ENCODE data around the gene ADH1A. TPM values are rescaled to one million over a fixed set of nuclear protein-coding genes. Genes with fewer than 3 reads are reported as not detected.
"Not testable (repeated sequence)": the region's sequence is repeated elsewhere in the genome, so short reads cannot be mapped to it uniquely, and the experiment has no call there.

Gene ADH1A
- total RNA-seq, 1 experiment from 2014 or later: not detected

- no peak for DNase-seq (ENCODE audit: low spot score)
These were observed 9.5 kb downstream of the ADH1A start for GRCh38 chr4:99281261-99281660.

GRCh38 chr4:99276417-99276816 is 14.4 kb downstream of the ADH1A start:
- no peak for DNase-seq (ENCODE audit: low spot score)

DNA sequence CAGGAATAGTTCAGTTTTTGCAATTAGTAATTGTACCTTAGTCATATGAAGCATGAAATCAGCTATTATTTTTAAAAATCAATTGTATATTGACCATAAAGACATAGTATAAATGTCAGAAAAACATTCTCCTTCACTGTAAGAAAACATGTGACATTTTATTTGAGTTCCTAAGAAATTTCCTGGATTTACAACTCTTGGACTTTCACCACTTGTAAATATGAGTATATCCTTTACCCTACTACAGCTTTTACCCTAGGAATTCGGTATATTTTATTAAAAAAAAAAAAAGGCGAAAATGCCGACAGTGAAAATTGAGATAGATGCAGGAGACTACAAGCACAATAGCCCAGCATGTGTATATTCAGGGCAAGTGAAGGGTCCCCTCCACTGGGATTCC is 14.9 kb downstream of the ADH1A start:
- no peak for DNase-seq (ENCODE audit: low spot score)

- DNase-seq (ENCODE audit: low spot score): no peak
These were observed 15.7 kb downstream of the ADH1A start for GRCh38 chr4:99275050-99275449.

GRCh38 chr4:99273704-99274103 is 17.1 kb downstream of the ADH1A start:
- no peak for DNase-seq (ENCODE audit: low spot score)

GRCh38 chr4:99264927-99265326 is 25.9 kb downstream of the ADH1A start:
- DNase-seq (ENCODE audit: low spot score): no peak

- DNase-seq (ENCODE audit: low spot score): no peak
These were observed 38.0 kb downstream of the ADH1A start for GRCh38 chr4:99252746-99253145.

DNA sequence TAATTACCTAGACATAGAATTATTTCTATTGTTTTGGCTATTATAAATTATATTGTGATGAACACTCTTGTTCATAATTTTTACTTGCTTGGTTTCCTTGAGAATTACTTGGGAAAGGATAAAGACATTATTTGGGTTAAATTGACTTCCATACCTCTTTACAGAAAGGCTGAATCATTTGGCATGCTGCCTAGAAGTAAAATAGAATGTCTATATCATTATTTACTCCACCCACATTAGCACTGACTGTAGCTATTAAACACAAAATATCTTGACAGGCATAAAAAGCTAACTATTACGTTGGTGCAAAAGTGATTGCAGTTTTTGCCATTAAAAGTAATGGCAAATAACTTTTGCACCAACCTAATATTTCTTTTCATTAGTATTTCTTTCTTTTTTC is 42.1 kb downstream of the ADH1A start:
- no peak for DNase-seq (ENCODE audit: low spot score)

- DNase-seq (ENCODE audit: low spot score): no peak
These were observed 54.8 kb downstream of the ADH1A start for GRCh38 chr4:99235955-99236354.

GRCh38 chr4:99234331-99235010 is 56.3 kb downstream of the ADH1A start:
- no peak for DNase-seq (ENCODE audit: low spot score)

DNA sequence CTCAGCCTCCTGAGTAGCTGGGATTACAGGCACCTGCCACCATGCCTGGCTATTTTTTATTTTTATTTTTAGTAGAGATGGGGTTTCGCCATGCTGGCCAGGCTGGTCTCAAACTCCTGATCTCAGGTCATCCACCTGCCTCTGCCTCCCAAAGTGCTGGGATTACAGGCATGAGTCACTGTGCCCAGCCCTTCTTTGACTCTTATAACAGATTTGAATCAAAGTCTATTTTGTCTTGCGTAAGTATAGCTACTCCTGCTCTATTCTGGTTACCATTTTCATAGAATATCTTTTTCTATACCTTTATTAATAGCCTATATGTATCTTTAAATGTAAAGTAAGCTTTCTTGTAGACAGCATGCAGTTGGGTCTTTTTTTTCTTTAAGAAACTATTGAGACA is 57.4 kb downstream of the ADH1A start:
- not testable (repeated sequence) for DNase-seq (ENCODE audit: low spot score)

DNA sequence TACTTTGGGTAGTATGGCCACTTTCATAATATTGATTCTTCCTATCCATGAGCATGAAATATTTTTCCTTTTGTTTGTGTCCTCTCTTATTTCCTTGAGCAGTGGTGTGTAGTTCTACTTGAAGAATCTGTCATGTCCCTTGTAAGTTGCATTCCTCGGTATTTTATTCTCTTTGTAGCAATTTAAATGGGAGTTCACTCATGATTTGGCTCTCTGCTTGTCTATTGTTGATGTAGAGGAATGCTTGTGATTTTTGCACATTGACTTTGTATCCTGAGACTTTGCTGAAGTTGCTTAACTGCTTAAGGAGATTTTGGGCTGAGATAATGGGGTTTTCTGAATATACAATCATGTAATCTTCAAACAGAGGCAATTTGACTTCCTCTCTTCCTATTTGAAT is 62.1 kb downstream of the ADH1A start:
- not testable (repeated sequence) for DNase-seq (ENCODE audit: low spot score)

- not testable (repeated sequence) for DNase-seq (ENCODE audit: low spot score)
These were observed 63.1 kb downstream of the ADH1A start for GRCh38 chr4:99227646-99228045.

Other genes starting within 250 kb of the ADH1A start
- gene ADH5, start 202.2 kb downstream of the ADH1A start, total RNA-seq (2014; rRNA removed; shearing (Covaris generic)): 287 and 332 TPM in 2 replicates
- gene ADH4, start 146.7 kb downstream of the ADH1A start, total RNA-seq (2014; rRNA removed; shearing (Covaris generic)): not detected in 2 replicates
- not detected in 2 replicates for gene ADH6, start 71.7 kb downstream of the ADH1A start, total RNA-seq (2014; rRNA removed; shearing (Covaris generic))
- not detected in 2 replicates for gene ADH1B, start 30.4 kb upstream of the ADH1A start, total RNA-seq (2014; rRNA removed; shearing (Covaris generic))
- 0.05 TPM in 1 of 2 replicates, not detected in the other for gene ADH1C, start 61.8 kb upstream of the ADH1A start, total RNA-seq (2014; rRNA removed; shearing (Covaris generic))
- not detected in 2 replicates for gene ADH7, start 144.4 kb upstream of the ADH1A start, total RNA-seq (2014; rRNA removed; shearing (Covaris generic))
- gene C4orf17, start 220.0 kb upstream of the ADH1A start, total RNA-seq (2014; rRNA removed; shearing (Covaris generic)): not detected in 2 replicates